NB4 (cell line): ENCODE results near the gene MRPL34.

Source experiments
- CTCF ChIP-seq: IDR thresholded peaks from one replicate; pipeline ENCODE4 v1.5.1; 2012; ENCODE audit warnings: low read depth, low read length
- MYC ChIP-seq: IDR thresholded peaks from 2 replicates; pipeline ENCODE4 v1.6.1; 2011; ENCODE audit warnings: low read depth, low read length
- POLR2A ChIP-seq: IDR thresholded peaks from 2 replicates; pipeline ENCODE4 v1.6.1; 2011; ENCODE audit warnings: mild to moderate bottlenecking; ENCODE audit not compliant: insufficient read length; ENCODE audit errors: extremely low read depth
- TF ChIP-seq, protein P1 (sequence below): IDR thresholded peaks from 2 replicates; pipeline ENCODE4 v1.6.1; 2011; ENCODE audit warnings: low read depth, low read length

GRCh38 chr19:17289489-17289888 lies 16.2 kb upstream of the MRPL34 start:
- TF ChIP-seq CTCF (no peak), POLR2A (no peak), MYC (no peak)
- TF ChIP-seq, protein P1, sequence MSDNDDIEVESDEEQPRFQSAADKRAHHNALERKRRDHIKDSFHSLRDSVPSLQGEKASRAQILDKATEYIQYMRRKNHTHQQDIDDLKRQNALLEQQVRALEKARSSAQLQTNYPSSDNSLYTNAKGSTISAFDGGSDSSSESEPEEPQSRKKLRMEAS: no peak
